NCI-H2171 (cell line): ENCODE results near the gene MX1.

ENCODE experiments used
- DNase-seq: peaks from one replicate; lab custom pipeline; 2025; lab: John Stamatoyannopoulos, UW

Gene MX1, protein sequence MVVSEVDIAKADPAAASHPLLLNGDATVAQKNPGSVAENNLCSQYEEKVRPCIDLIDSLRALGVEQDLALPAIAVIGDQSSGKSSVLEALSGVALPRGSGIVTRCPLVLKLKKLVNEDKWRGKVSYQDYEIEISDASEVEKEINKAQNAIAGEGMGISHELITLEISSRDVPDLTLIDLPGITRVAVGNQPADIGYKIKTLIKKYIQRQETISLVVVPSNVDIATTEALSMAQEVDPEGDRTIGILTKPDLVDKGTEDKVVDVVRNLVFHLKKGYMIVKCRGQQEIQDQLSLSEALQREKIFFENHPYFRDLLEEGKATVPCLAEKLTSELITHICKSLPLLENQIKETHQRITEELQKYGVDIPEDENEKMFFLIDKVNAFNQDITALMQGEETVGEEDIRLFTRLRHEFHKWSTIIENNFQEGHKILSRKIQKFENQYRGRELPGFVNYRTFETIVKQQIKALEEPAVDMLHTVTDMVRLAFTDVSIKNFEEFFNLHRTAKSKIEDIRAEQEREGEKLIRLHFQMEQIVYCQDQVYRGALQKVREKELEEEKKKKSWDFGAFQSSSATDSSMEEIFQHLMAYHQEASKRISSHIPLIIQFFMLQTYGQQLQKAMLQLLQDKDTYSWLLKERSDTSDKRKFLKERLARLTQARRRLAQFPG

GRCh38 chr21:41425954-41426675, at the start of gene MX1:
MX1 (plus strand) TSS chr21:41426239; CDS start chr21:41432071, 5,832 bp downstream.
- no peak for DNase-seq

GRCh38 chr21:41377715-41378114, 48.3 kb upstream of the MX1 start:
- no peak for DNase-seq

DNA sequence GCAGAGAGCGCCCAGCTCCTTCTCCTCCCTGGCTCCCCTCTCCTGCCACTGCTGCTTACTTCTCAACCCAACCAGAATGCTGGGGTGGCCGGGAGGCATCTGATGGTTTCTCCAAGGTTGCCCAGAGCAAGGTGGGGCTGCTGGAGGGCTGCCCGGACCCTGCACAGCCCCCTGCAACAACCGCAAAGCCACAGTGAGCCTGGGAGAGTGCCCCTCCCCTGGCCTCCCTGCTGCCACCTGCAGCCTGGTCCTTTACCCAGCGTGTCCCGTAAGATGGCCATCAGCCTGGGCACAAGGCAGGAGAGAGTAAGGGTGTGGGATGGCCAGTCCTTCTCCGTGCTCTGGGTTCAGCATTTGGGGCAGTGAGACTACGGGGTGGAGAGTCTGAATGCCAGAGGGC, 47.2 kb upstream of the MX1 start:
- DNase-seq, result no peak

GRCh38 chr21:41379901-41380300, 46.1 kb upstream of the MX1 start:
- DNase-seq, result no peak

- DNase-seq, result no peak
Observed at GRCh38 chr21:41381731-41382130, 44.3 kb upstream of the MX1 start.

DNA sequence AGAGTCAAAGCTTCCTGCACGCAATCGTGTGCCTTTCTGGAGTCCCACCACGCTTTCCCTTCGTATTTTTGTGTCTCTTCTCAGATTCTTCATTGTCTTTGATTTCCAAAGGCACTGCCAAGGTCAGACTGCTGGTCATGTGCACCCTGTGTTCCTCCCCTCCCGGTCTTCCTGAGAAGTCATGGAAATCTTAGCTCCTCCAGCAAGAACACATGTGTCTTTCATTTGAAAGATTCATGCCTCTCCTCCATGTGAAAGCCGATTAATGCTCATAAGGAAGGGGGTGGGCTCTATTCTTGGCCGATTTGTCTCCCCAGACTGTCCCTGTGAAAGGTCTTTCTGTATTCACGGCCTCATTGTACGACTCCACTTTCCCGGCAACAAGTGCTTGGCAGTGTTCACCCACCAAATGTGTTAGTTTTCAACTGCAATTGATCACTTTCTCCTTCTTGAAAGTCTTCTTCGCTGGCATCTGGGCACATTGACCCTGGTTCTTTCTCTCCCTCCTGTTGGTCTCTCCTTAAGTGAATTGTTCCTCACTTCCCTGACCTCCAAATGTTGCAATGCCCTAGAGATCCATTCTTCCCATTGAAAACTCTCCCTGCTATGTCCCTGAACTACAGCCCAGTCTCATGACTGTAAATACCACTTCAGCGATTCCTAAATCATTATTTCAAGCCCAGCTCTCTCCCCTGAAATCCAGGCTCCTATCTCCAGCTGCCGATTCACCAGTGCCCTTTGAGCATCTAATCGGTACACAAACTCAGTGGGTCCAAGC, 38.8 kb upstream of the MX1 start:
- DNase-seq, result no peak

- no peak for DNase-seq
Observed at GRCh38 chr21:41387824-41388223, 38.2 kb upstream of the MX1 start.

DNA sequence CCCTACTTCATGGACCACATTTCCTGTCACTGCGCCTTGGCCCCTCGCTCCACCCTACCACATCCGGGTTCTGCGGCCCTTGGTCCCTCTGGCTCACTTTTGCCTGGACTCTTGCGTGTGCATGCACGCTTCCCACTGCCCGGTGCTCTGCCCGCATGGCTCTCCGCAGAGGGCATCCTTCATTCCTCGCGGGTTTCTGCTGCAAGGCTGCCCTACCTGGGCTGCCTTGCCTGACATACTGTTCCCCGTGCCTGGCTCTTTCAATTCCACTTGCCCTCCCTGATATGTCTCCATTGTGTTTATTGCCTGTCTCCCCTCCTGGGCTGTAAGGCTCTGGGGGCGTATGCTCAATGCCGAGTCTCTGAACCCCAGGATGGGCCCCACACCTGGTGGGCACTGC, 37.8 kb upstream of the MX1 start:
- no peak for DNase-seq

DNA sequence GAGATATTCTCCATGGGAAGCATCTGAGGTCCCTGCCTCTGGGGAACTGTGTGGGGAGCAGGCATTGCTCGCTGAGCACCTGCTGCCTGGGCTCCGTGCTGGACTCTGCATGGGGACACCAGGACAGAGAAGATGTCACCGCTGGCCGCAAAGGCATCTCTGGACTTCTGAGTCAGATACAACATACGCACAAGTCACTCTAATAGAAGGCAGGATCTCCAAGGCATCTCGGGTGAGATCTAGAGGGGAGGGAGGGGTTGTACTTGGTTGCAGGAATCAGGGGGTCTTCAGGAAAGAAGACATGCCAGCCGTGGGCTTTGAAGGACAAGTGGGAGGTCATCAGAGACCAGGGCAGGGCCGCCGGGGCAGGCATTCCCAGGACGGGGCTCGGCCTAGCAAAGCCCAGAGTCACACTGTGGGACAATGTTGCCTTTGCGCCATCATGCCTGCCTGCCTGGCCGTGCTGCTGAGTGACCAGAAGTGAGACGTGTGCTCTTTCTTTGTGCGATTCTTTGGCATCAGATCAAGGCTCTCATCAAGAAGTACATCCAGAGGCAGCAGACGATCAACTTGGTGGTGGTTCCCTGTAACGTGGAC, 35.9 kb upstream of the MX1 start:
- DNase-seq, result no peak

DNA sequence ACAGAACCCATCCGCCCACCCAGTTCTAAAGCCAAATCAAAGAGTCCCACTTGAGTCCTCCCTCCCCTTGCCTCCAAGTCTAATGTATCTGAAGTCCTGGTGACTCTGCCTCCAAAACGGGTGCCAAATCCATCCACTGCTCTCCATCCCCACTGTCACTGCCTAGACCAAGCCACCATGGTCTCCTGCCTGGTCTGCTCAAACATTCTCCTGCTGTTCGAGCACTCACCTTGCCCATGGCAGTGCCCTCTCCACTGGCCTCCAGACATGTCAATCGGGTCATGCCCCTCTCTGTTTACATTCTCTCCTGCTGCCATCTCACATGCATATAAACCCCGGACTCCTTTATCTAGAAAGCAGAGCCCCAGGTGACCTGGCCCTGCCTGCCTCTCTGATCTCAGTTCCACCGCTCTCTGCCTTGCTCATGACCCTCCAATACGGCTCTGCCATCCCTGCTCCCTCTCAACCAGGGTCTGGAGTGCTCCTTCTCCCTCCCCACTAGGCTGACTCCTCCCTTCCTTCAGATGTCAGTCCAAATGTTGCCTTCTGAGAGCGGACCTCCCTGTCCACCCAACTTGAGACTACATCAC, 32.1 kb upstream of the MX1 start:
- no peak for DNase-seq

- no peak for DNase-seq
Observed at GRCh38 chr21:41396558-41397075, 29.4 kb upstream of the MX1 start.

GRCh38 chr21:41397471-41397891, 28.6 kb upstream of the MX1 start:
- no peak for DNase-seq

- no peak for DNase-seq
Observed at GRCh38 chr21:41398251-41398650, 27.8 kb upstream of the MX1 start.

DNA sequence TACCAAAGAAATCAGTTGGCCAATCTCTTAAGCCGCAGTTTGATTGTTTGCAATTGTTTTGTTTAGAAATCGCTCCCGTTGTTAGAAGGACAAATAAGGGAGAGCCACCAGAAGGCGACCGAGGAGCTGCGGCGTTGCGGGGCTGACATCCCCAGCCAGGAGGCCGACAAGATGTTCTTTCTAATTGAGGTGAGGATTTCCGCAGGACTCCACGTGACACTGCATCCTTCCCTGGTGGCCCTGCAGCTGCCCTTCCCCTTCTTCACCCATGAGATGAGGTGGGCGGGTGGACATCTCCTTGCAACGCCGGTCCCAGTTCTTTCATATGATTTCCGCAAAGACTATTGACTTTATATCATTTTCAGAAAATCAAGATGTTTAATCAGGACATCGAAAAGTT, 27.2 kb upstream of the MX1 start:
- DNase-seq, result no peak

- no peak for DNase-seq
Observed at GRCh38 chr21:41399246-41399800, 26.7 kb upstream of the MX1 start.

DNA sequence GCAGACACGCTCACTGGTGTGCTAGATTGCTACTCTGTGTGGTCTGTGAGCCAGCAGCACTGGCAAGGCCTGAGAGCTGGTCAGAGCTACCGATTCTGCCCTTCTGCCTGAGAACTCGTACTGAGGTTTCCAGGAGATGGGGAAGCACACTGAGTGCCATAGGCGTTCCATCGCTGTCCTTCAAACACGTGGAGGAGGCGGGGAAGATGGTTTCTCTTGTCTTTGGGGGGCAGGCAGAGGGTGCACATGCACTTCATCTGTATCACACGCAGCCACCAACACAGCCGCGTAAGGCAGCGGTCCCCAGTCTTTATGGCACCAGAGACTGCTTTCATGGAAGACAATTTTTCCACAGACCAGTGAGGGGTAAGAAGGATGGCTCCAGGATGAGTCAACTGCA, 23.8 kb upstream of the MX1 start:
- DNase-seq, result no peak

GRCh38 chr21:41402796-41403195, 23.2 kb upstream of the MX1 start:
- no peak for DNase-seq

DNA sequence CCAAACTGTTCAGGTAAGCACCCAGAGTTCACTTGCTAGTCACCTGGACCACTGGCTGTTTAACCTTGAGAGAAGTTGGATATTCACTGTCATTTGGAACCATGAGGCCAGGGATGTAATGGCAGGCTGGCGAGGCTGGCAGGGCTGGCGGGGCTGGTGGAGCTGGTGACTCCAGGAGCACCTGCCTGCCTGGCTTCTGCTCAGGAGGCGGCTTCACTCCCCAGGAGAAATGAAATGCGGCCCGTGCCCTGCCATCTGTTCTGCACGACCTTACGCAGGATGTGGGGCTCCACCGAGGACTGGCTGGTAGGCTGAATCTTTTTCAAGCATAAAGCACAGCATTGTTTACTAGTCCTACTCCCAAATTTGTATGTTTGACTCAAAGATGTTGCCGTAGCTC, 22.7 kb upstream of the MX1 start:
- DNase-seq, result no peak

DNA sequence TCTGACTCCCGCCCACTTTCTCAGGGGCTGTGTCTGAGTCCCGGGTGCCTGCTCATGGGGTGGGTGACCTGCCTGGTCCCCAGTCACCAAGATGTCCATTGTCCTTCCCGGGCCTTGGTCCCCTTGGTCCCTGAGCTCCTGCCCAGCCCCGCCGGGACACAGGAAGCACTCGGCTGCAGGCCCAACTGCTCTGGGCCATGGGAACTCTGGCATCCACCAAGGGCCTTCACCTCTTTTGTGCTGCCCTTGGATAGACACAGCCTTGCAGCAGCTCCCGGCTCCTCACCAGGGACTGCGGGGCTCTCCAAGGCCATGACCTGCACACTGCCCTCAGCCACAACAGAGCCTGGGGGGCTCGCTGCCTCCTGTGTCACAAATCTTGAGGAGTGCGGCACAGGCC, 22.1 kb upstream of the MX1 start:
- DNase-seq, result no peak

DNA sequence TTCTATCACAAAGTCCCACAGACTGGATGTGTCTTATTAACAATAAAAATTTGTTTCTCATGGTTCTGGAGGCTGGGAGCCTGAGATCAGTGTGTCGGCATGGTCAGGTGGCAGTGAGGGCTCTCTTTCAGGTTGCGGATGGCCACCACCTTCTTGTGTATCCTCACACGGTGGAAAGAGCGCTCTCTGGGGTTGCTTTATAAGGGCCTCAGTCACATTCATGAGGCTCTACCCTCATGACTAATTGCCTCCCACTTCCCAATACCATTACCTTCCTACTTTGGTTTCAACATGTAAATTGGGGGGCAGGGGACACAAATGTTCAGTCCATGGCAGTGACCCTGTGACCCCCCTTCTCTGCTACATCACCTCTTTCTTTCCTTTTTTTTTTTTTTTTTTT, 20.7 kb upstream of the MX1 start:
- no peak for DNase-seq

- DNase-seq, result no peak
Observed at GRCh38 chr21:41406340-41406739, 19.7 kb upstream of the MX1 start.
